ENCODE results near the gene CFL2.

The CFL2 gene

GRCh38 chr14:34678306-34678705 is 36.1 kb downstream of the CFL2 start:
- Histone ChIP-seq H4K20me1 (ENCODE audit: insufficient read depth, low read length, poor library complexity, severe bottlenecking) (no peaks in the 10 kb centered on the region), H2AFZ (ENCODE audit: low read length) (no peak overlapping the region), H3K9me2 (replicated peaks; ENCODE audit: low read depth, low read length) (no peaks in the 10 kb centered on the region), H3K9me3 (ENCODE audit: insufficient read depth, low read depth, low read length) (no peaks in the 10 kb centered on the region), H3F3A (ENCODE audit: low read depth) (no peaks in the 10 kb centered on the region), H3K4me3 (ENCODE audit: low read length, poor library complexity, severe bottlenecking) (no peak overlapping the region), H3K4me2 (ENCODE audit: low read depth, low read length, poor library complexity, severe bottlenecking) (no peak overlapping the region), H3K4me1 (ENCODE audit: insufficient read depth, low read length, poor library complexity, severe bottlenecking) (peaks cover 3% of the 10 kb centered on the region), H3K27me3 (ENCODE audit: insufficient read depth, low read length, poor library complexity, severe bottlenecking) (no peaks in the 10 kb centered on the region), H3K79me2 (ENCODE audit: insufficient read depth, low read length) (no peaks in the 10 kb centered on the region), H3K9ac (ENCODE audit: low read depth, low read length, poor library complexity, severe bottlenecking) (no peak overlapping the region), H3K36me3 (ENCODE audit: insufficient read depth, low read length) (no peaks in the 10 kb centered on the region)
- TF ChIP-seq EZH2phosphoT487 (IDR thresholded peaks at IDR 0.05; ENCODE audit: borderline replicate concordance) (no peak), CTCF (conservative IDR thresholded peaks at IDR 0.05; ENCODE audit: low read length) (no peak)

- H3K36me3 ChIP-seq (ENCODE audit: insufficient read depth, low read length) = no peaks in the 10 kb centered on the region
- H3K4me2 ChIP-seq (ENCODE audit: low read depth, low read length, poor library complexity, severe bottlenecking) = no peak overlapping the region
- no peaks in the 10 kb centered on the region for H4K20me1 ChIP-seq (ENCODE audit: insufficient read depth, low read length, poor library complexity, severe bottlenecking)
- H3K27me3 ChIP-seq (ENCODE audit: insufficient read depth, low read length, poor library complexity, severe bottlenecking) = no peaks in the 10 kb centered on the region
- no peak overlapping the region for H2AFZ ChIP-seq (ENCODE audit: low read length)
- H3K9ac ChIP-seq (ENCODE audit: low read depth, low read length, poor library complexity, severe bottlenecking) = no peak overlapping the region
- no peaks in the 10 kb centered on the region for H3F3A ChIP-seq (ENCODE audit: low read depth)
- no peaks in the 10 kb centered on the region for H3K79me2 ChIP-seq (ENCODE audit: insufficient read depth, low read length)
- no peaks in the 10 kb centered on the region for H3K4me1 ChIP-seq (ENCODE audit: insufficient read depth, low read length, poor library complexity, severe bottlenecking)
- H3K9me2 ChIP-seq (replicated peaks; ENCODE audit: low read depth, low read length) = no peaks in the 10 kb centered on the region
- TF ChIP-seq EZH2phosphoT487 (IDR thresholded peaks at IDR 0.05; ENCODE audit: borderline replicate concordance) (no peak), CTCF (conservative IDR thresholded peaks at IDR 0.05; ENCODE audit: low read length) (no peak)
- no peak overlapping the region for H3K4me3 ChIP-seq (ENCODE audit: low read length, poor library complexity, severe bottlenecking)
- no peaks in the 10 kb centered on the region for H3K9me3 ChIP-seq (ENCODE audit: insufficient read depth, low read depth, low read length)
These were observed 37.7 kb downstream of the CFL2 start for GRCh38 chr14:34676516-34677211.

- Histone ChIP-seq H3K36me3 (ENCODE audit: insufficient read depth, low read length) (no peaks in the 10 kb centered on the region), H3K4me3 (ENCODE audit: low read length, poor library complexity, severe bottlenecking) (no peak overlapping the region), H3K79me2 (ENCODE audit: insufficient read depth, low read length) (no peaks in the 10 kb centered on the region), H3K9me3 (ENCODE audit: insufficient read depth, low read depth, low read length) (no peaks in the 10 kb centered on the region), H3K9me2 (replicated peaks; ENCODE audit: low read depth, low read length) (no peaks in the 10 kb centered on the region), H3F3A (ENCODE audit: low read depth) (no peaks in the 10 kb centered on the region), H3K4me1 (ENCODE audit: insufficient read depth, low read length, poor library complexity, severe bottlenecking) (no peaks in the 10 kb centered on the region), H4K20me1 (ENCODE audit: insufficient read depth, low read length, poor library complexity, severe bottlenecking) (no peaks in the 10 kb centered on the region), H3K4me2 (ENCODE audit: low read depth, low read length, poor library complexity, severe bottlenecking) (no peak overlapping the region), H2AFZ (ENCODE audit: low read length) (no peak overlapping the region), H3K9ac (ENCODE audit: low read depth, low read length, poor library complexity, severe bottlenecking) (no peak overlapping the region), H3K27me3 (ENCODE audit: insufficient read depth, low read length, poor library complexity, severe bottlenecking) (no peaks in the 10 kb centered on the region)
- TF ChIP-seq EZH2phosphoT487 (IDR thresholded peaks at IDR 0.05; ENCODE audit: borderline replicate concordance) (no peak), CTCF (conservative IDR thresholded peaks at IDR 0.05; ENCODE audit: low read length) (no peak)
These were observed 40.7 kb downstream of the CFL2 start for GRCh38 chr14:34673702-34674101.
